ENCODE measurements around the gene APOBR. TPM values are rescaled to one million over a fixed set of nuclear protein-coding genes. Genes with fewer than 3 reads are reported as not detected.

APOBR gene
- total and polyA plus RNA-seq, 12 donors: 0.15 to 2.3 (median 0.56) TPM

DNA sequence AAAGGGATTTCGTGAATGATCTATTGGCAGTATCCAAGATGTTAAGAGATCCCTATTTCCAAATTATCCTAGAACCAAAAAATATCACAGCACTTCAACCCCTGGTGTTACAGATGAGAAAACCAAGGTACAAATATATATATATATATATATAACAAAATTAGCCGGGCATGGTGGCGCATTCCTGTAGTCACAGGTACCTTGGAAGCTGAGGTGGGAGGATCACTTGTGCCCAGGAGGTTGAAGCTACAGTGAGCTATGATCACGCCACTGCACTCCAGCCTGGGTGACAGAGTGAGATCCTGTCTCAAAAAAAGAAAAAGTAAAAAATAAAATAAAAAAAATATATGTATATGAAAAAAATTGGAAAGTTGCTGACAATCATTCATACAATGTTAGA is 1.9 kb upstream of the APOBR start:
- ATAC-seq (no peak), DNase-seq (no peak)
- H3K4me3 ChIP-seq: peak overlapping the region in 9 of 10 donors; percentile 63 to 100 (median 92)
- H3K27me3 ChIP-seq: peaks cover 0 to 3% (median 0%) of the 10 kb centered on the region in 7 donors
- no peaks in the 10 kb centered on the region for H3K9me3 ChIP-seq
- intact Hi-C loops (cut with DNase I): loop anchor here in 5 of 10 donors (1.0 to 10.0 kb wide), 5 partner anchors 45 to 125 kb away; partner anchors contain the start of genes SGF29 (in 3 of the 5) and NUPR1 (in 2 of the 5)
- H3K27ac ChIP-seq: peak overlapping the region in 9 of 10 donors; percentile 94 to 99 (median 96)
- WGBS, 2 donors: 51 to 60% methylated on average over 4 of the region's 4 CpGs
- TF ChIP-seq, protein P1, sequence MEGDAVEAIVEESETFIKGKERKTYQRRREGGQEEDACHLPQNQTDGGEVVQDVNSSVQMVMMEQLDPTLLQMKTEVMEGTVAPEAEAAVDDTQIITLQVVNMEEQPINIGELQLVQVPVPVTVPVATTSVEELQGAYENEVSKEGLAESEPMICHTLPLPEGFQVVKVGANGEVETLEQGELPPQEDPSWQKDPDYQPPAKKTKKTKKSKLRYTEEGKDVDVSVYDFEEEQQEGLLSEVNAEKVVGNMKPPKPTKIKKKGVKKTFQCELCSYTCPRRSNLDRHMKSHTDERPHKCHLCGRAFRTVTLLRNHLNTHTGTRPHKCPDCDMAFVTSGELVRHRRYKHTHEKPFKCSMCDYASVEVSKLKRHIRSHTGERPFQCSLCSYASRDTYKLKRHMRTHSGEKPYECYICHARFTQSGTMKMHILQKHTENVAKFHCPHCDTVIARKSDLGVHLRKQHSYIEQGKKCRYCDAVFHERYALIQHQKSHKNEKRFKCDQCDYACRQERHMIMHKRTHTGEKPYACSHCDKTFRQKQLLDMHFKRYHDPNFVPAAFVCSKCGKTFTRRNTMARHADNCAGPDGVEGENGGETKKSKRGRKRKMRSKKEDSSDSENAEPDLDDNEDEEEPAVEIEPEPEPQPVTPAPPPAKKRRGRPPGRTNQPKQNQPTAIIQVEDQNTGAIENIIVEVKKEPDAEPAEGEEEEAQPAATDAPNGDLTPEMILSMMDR (IDR thresholded peaks at IDR 0.05): no peak
- H3K36me3 ChIP-seq: peaks cover 0 to 27% (median 7%) of the 10 kb centered on the region in 9 donors
- H3K4me1 ChIP-seq: peaks cover 0 to 52% (median 14%) of the 10 kb centered on the region in 9 donors

DNA sequence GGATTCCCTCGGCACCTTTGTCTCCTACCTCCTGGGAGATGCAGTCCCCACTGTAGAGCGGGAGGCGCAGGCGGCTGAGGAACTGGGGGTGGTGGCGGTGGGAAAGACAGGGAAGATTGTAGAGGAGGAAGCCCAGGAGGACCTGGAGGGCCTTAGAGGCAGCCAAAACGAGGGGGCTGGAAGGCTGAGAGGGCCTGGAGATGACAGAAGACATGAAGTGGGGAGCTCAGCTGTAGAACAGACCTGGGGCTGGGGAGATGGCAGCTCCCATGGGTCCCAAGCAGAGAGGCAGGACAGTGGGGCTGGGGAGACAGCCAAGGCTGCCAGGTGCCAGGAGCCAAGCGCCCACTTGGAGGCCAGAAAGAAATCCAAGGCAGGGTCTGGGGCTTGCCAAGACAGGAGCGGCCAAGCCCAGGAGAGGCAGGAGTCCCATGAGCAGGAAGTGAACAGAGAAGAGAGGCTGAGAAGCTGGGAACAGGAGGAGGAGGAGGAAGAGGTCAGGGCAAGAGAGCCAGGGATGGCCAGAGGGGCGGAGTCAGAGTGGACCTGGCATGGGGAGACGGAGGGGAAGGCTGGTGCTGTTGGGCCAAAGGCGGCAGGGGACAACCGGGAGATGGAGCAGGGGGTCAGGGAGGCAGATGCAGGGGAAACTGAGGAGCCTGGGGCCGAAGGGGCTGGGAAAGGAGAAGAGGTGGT is 803 bp downstream of the APOBR start:
- intact Hi-C loops (cut with DNase I): loop anchor here in 2 of 10 donors (5.0 to 10.0 kb wide), 3 partner anchors 42 to 60 kb away; partner anchors contain the start of genes SGF29 (in 2 of the 2) and NUPR1 (in 1 of the 2)
- 79 to 82% methylated on average over 13 of the region's 13 CpGs for WGBS, 2 donors
- peaks cover 0 to 14% (median 0%) of the 10 kb centered on the region in 9 donors for H3K36me3 ChIP-seq
- peaks cover 0 to 6% (median 0%) of the 10 kb centered on the region in 7 donors for H3K27me3 ChIP-seq
- H3K27ac ChIP-seq: peak overlapping the region in 6 of 10 donors; percentile 9 to 99 (median 54)
- DNase-seq (no peak), ATAC-seq (no peak)
- H3K4me1 ChIP-seq: peaks cover 0 to 48% (median 11%) of the 10 kb centered on the region in 9 donors
- H3K9me3 ChIP-seq: no peaks in the 10 kb centered on the region
- H3K4me3 ChIP-seq: peak overlapping the region in 6 of 10 donors; percentile 8 to 96 (median 22)
- TF ChIP-seq, protein P1 (IDR thresholded peaks at IDR 0.05): no peak

DNA sequence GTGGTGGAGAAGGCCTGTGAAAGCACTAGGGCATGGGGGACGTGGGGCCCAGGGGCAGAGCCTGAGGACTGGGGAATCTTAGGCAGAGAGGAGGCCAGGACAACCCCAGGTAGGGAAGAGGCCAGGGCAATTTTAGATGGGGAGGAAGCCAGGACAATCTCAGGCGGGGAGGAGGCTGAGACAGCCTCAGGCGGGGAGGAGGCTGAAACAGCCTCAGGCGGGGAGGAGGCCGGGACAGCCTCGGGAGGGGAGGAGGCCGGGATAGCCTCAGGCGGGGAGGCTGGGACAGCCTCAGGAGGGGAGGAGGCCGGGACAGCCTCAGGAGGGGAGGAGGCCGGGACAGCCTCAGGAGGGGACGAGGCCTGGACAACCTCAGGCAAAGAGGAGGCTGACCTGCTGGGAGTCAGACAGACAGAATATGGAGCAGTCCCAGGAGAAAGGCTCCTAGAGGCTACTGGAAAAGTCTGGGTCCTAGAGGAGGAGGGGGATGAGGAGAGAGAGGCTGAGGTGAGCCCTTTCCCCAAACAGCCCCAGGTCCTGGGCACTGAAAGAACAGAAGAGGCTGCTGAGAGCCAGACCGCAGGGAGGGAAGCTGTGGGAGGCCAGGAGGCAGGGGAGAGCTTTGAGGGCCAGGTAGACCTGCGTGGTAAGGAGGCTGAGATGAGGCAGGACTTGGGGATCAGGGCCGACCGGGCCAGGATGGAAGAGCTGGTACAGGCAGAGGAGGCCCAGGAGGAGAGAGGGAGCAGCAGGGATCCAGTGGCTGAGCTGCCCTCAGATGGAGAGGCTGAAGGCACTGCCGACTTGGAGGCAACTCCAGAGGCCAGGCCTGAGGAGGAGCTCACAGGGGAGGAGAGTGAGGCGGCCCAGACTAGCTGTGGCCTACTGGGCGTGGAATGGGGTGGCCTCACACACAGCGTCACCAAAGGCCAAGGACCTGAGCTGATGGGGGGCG is 1.6 kb downstream of the APOBR start:
- intact Hi-C loops (cut with DNase I): loop anchor here in 2 of 10 donors (5.0 to 10.0 kb wide), 3 partner anchors 41 to 59 kb away; partner anchors contain the start of genes SGF29 (in 2 of the 2) and NUPR1 (in 1 of the 2)
- WGBS, 2 donors: 88 to 90% methylated on average over 20 of the region's 20 CpGs
- no peak for ATAC-seq

More for the DNA sequence above, 1.6 kb downstream of the APOBR start:
- Histone ChIP-seq H3K27ac (peak overlapping the region in 2 of 10 donors; percentile 72 to 99), H3K4me3 (peak overlapping the region in 1 of 10 donors; percentile 96), H3K4me1 (peaks cover 0 to 40% (median 3%) of the 10 kb centered on the region in 9 donors), H3K36me3 (peaks cover 0 to 20% (median 0%) of the 10 kb centered on the region in 9 donors), H3K27me3 (peaks cover 0 to 6% (median 0%) of the 10 kb centered on the region in 7 donors), H3K9me3 (no peaks in the 10 kb centered on the region)
- no peak for DNase-seq
- TF ChIP-seq, protein P1 (IDR thresholded peaks at IDR 0.05): no peak
